IMR-90 (cell line): ENCODE data around the gene LRRFIP1. TPM values are rescaled to one million over a fixed set of nuclear protein-coding genes. Genes with fewer than 3 reads are reported as not detected.

ENCODE experiments used
- ATAC-seq: fragments of 200-7000 bp; cut with Tn5 transposase; 2 replicates; pipeline ENCODE4 v1.9.1; 2020; ENCODE audit warnings: low read depth, mild to moderate bottlenecking, moderate library complexity
- BruUV-seq: library from RNA; stranded (reverse); fragments of 400-500 nt; replicated peaks from 2 replicates; lab custom pipeline; 2021; lab: Mats Ljungman, UMichigan
- CTCF ChIA-PET: fragments of 300-600 bp; formaldehyde crosslinking; extraction: SDS; loops from one replicate; lab custom pipeline; 2021; ENCODE audit warnings: antibody characterized with exemption; lab: Yijun Ruan, JAX
- POLR2A ChIA-PET: fragments of 300-600 bp; sonication (Branson Sonifier 250); formaldehyde crosslinking; loops from one replicate; lab custom pipeline; 2022; ENCODE audit warnings: antibody characterized with exemption; ENCODE audit not compliant: unreplicated experiment; lab: Charles Lee
- DNase-seq: peaks from one replicate; pipeline ENCODE4 v3.0.0; 2013
- H2AFZ ChIP-seq: replicated peaks from 2 replicates; pipeline ENCODE3; 2013; ENCODE audit warnings: low read length, mild to moderate bottlenecking; ENCODE audit not compliant: poor library complexity
- H2AK5ac ChIP-seq: 2 replicates; pipeline ENCODE4 v1.6.1; 2013; ENCODE audit warnings: low read depth, low read length, inconsistent platforms
- H2AK9ac ChIP-seq: replicated peaks from 2 replicates; pipeline ENCODE3; 2013; ENCODE audit warnings: mild to moderate bottlenecking, low read depth, low read length, moderate library complexity; ENCODE audit not compliant: poor library complexity
- H2BK120ac ChIP-seq: 2 replicates; pipeline ENCODE4 v1.6.1; 2013; ENCODE audit warnings: low read depth, low read length, inconsistent platforms
- H2BK15ac ChIP-seq: 3 replicates; pipeline ENCODE4 v1.6.1; 2013; ENCODE audit warnings: low read depth, low read length, inconsistent platforms
- H2BK20ac ChIP-seq: 2 replicates; pipeline ENCODE4 v1.6.1; 2013; ENCODE audit warnings: low read depth, mild to moderate bottlenecking, inconsistent platforms, low read length, moderate library complexity
- H2BK5ac ChIP-seq: 2 replicates; pipeline ENCODE4 v1.6.1; 2013; ENCODE audit warnings: mild to moderate bottlenecking, low read depth, low read length, inconsistent platforms; ENCODE audit not compliant: poor library complexity, severe bottlenecking
- H3K14ac ChIP-seq: replicated peaks from 2 replicates; pipeline ENCODE4 v1.6.1; 2013; ENCODE audit warnings: low read depth, low read length, inconsistent platforms
- H3K18ac ChIP-seq: 2 replicates; pipeline ENCODE4 v1.6.1; 2013; ENCODE audit warnings: low read depth, low read length, control low read depth
- H3K23ac ChIP-seq: 2 replicates; pipeline ENCODE4 v1.6.1; 2013; ENCODE audit warnings: low read depth, low read length, inconsistent platforms
- H3K27ac ChIP-seq: 2 replicates; pipeline ENCODE4 v1.5.1; 2013; ENCODE audit warnings: mild to moderate bottlenecking, control low read depth, low read length; ENCODE audit not compliant: insufficient read depth
- H3K27me3 ChIP-seq: 2 replicates; pipeline ENCODE4 v1.6.1; 2013; ENCODE audit warnings: low read length; ENCODE audit not compliant: control insufficient read depth, insufficient read depth
- H3K36me3 ChIP-seq: 2 replicates; pipeline ENCODE4 v1.6.1; 2013; ENCODE audit warnings: low read length, mixed read lengths; ENCODE audit not compliant: control insufficient read depth, insufficient read depth
- H3K4ac ChIP-seq: 2 replicates; pipeline ENCODE4 v1.6.1; 2013; ENCODE audit warnings: low read depth, low read length, inconsistent platforms
- H3K4me1 ChIP-seq: 2 replicates; pipeline ENCODE4 v1.6.1; 2013; ENCODE audit warnings: low read length, mixed read lengths; ENCODE audit not compliant: control insufficient read depth, insufficient read depth
- H3K4me2 ChIP-seq: 2 replicates; pipeline ENCODE4 v1.6.1; 2013; ENCODE audit warnings: low read depth, mild to moderate bottlenecking, control low read depth, low read length, moderate library complexity
- H3K4me3 ChIP-seq: 2 replicates; pipeline ENCODE4 v1.5.1; 2013; ENCODE audit warnings: low read depth, mild to moderate bottlenecking, control low read depth, low read length, moderate library complexity; ENCODE audit not compliant: insufficient read depth
- H3K56ac ChIP-seq: 2 replicates; pipeline ENCODE4 v1.6.1; 2013; ENCODE audit warnings: low read length, inconsistent platforms; ENCODE audit not compliant: insufficient read depth; ENCODE audit errors: extremely low read depth
- H3K79me1 ChIP-seq, 2 experiments: 2 replicates each; pipeline ENCODE4 v1.6.1; 2013; ENCODE audit warnings: low read length in 2 of 2, inconsistent platforms in 1 of 2, low read depth in 1 of 2
- H3K9ac ChIP-seq: 2 replicates; pipeline ENCODE4 v1.6.1; 2013; ENCODE audit warnings: low read depth, low read length, control low read depth
- H3K9me1 ChIP-seq: 2 replicates; pipeline ENCODE4 v1.6.1; 2013; ENCODE audit warnings: low read length, inconsistent platforms; ENCODE audit not compliant: insufficient read depth
- H3K9me3 ChIP-seq: 2 replicates; pipeline ENCODE4 v1.6.1; 2013; ENCODE audit warnings: low read length; ENCODE audit not compliant: control insufficient read depth, insufficient read depth
- H4K20me1 ChIP-seq: 2 replicates; pipeline ENCODE4 v1.6.1; 2013; ENCODE audit warnings: low read length, inconsistent platforms; ENCODE audit not compliant: insufficient read depth
- H4K5ac ChIP-seq: 2 replicates; pipeline ENCODE4 v1.6.1; 2013; ENCODE audit warnings: mild to moderate bottlenecking, low read depth, low read length, control low read depth
- H4K8ac ChIP-seq, 2 experiments: 2 replicates each; pipeline ENCODE4 v1.6.1; 2013; ENCODE audit warnings: low read depth in 2 of 2, low read length in 2 of 2, control low read depth in 1 of 2, inconsistent platforms in 1 of 2
- H4K91ac ChIP-seq: 2 replicates; pipeline ENCODE4 v1.6.1; 2013; ENCODE audit warnings: low read depth, low read length, inconsistent platforms; ENCODE audit not compliant: insufficient read depth
- BHLHE40 ChIP-seq: fragments of 150-350 bp; IDR thresholded peaks from 2 replicates; pipeline ENCODE4 v1.6.1; 2016; ENCODE audit warnings: mild to moderate bottlenecking, low read depth, low read length
- CEBPB ChIP-seq: IDR thresholded peaks from 2 replicates; pipeline ENCODE4 v1.6.1; 2012; ENCODE audit warnings: low read depth, low read length, improper control_type of control experiment
- CHD1 ChIP-seq: IDR thresholded peaks from 2 replicates; pipeline ENCODE4 v1.6.1; 2012; ENCODE audit warnings: low read depth, low read length, improper control_type of control experiment
- FOS ChIP-seq: fragments of 150-350 bp; IDR thresholded peaks from 2 replicates; pipeline ENCODE4 v1.6.1; 2016; ENCODE audit warnings: low read depth, low read length
- MAFK ChIP-seq: IDR thresholded peaks from 2 replicates; pipeline ENCODE4 v1.6.1; 2012; ENCODE audit warnings: low read depth, low read length, improper control_type of control experiment
- MAZ ChIP-seq: IDR thresholded peaks from 2 replicates; pipeline ENCODE4 v1.6.1; 2012; ENCODE audit warnings: low read depth, mild to moderate bottlenecking, low read length, improper control_type of control experiment, moderate library complexity, borderline replicate concordance
- MXI1 ChIP-seq: IDR thresholded peaks from 2 replicates; pipeline ENCODE4 v1.6.1; 2012; ENCODE audit warnings: low read depth, mild to moderate bottlenecking, low read length, moderate library complexity, borderline replicate concordance
- POLR2A ChIP-seq: IDR thresholded peaks from 2 replicates; pipeline ENCODE4 v1.6.1; 2012; ENCODE audit warnings: mild to moderate bottlenecking, low read depth, low read length
- RCOR1 ChIP-seq: IDR thresholded peaks from 2 replicates; pipeline ENCODE4 v1.6.1; 2012; ENCODE audit warnings: mild to moderate bottlenecking, low read length, improper control_type of control experiment; ENCODE audit not compliant: insufficient replicate concordance
- RFX5 ChIP-seq: IDR thresholded peaks from 2 replicates; pipeline ENCODE4 v1.8.0; 2012; ENCODE audit warnings: low read depth, mild to moderate bottlenecking, low read length, moderate library complexity
- SMC3 ChIP-seq: fragments of 150-350 bp; IDR thresholded peaks from 2 replicates; pipeline ENCODE4 v1.6.1; 2016; ENCODE audit warnings: low read depth, mild to moderate bottlenecking, antibody characterized with exemption, low read length, moderate library complexity
- WGBS, 2 experiments: methylation state at CpG; one replicate each; pipeline versions ENCODE4 v1.1.5 to v1.1.7; 2013; ENCODE audit warnings: missing lambda C conversion rate in 2 of 2; ENCODE audit not compliant: insufficient read length in 1 of 2; ENCODE audit errors: extremely low coverage in 2 of 2; 5-methylcytosine and 5-hydroxymethylcytosine counted together
- dilution Hi-C: fragments of 300-500 bp; cut with HindIII; formaldehyde crosslinking; loops from one replicate; pipeline ENCODE4 v1.14.3; 2018; ENCODE audit warnings: low sequenced_read_pairs; ENCODE audit not compliant: unreplicated experiment
- in situ Hi-C: fragments of 300-500 bp; cut with MboI; formaldehyde crosslinking; loops from 3 replicates; pipeline ENCODE4 v1.14.3; 2019; ENCODE audit warnings: low sequenced_read_pairs, inconsistent platforms, mixed read lengths
- intact Hi-C: fragments of 100-400 bp; cut with micrococcal nuclease; formaldehyde crosslinking; loops from 2 replicates; pipeline ENCODE4 v1.10.0; 2022
- polyA plus RNA-seq, 3 experiments: library from polyadenylated mRNA; depleted of rRNA; stranded (reverse); fragments of >200 nt; gene quantifications; 2 replicates each; pipeline ENCODE4 v1.2.3, GENCODE V29; 2012; ENCODE audit warnings: low replicate concordance in 1 of 3
- total RNA-seq: library from RNA; depleted of rRNA; stranded (reverse); fragments of >200 nt; gene quantifications from 2 replicates; pipeline ENCODE4 v1.2.3, GENCODE V29; 2012
- TF ChIP-seq, protein P1 (sequence below): fragments of 150-350 bp; IDR thresholded peaks from 2 replicates; pipeline ENCODE4 v1.6.1; 2017; ENCODE audit warnings: mild to moderate bottlenecking, antibody characterized with exemption, low read length, low read depth
- TF ChIP-seq, protein P2 (sequence below): fragments of 150-350 bp; IDR thresholded peaks from 2 replicates; pipeline ENCODE4 v1.6.1; 2016; ENCODE audit warnings: low read depth, mild to moderate bottlenecking, low read length, moderate library complexity, borderline replicate concordance
- TF ChIP-seq, protein P3 (sequence below): conservative IDR thresholded peaks from 2 replicates; pipeline ENCODE4 v1.5.1; 2012; ENCODE audit warnings: mild to moderate bottlenecking, low read depth, low read length, improper control_type of control experiment

Gene LRRFIP1
- total and polyA plus RNA-seq, 2 of the 4 experiments (the other 2 are of a cell fraction), result 52.2 to 54.4 TPM

DNA sequence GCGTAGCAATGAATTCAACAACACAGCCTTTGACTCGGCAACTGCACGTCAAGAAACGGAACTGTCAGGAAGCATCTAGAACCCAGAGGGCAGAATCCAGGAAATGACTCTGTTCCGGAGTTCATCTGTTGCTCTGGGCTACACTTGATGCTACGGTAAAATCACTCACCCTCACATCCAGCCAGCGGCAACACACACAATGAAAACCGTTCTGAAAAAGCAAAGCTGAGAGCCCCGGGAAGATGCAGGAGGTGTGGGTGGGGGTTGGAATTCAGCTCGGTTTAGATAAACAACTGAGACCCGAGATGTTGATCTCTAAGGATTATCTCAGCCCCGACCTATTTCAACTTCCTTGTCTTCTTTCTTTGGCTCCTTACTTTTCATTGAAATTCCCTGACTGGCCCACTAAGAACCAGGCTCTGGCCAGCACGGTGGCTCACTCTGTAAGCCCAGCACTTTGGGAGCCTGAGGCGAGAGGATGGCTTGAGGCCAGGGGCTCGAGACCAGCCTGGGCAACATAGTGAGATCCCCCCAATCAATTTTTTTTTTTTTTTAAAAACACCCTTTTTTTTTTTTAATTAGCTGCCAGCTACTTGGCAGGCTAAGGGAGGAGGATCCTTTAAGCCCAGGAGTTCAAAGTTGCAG lies 23.5 kb upstream of the LRRFIP1 start:
- peak overlapping the region; percentile 75 for H3K4ac ChIP-seq
- H4K91ac ChIP-seq, result peak overlapping the region; percentile 82
- no peaks in the 10 kb centered on the region for H3K36me3 ChIP-seq
- H3K56ac ChIP-seq, result peak overlapping the region; percentile 20; the same call in 1 of the 2 replicates
- H3K27me3 ChIP-seq, result no peaks in the 10 kb centered on the region
- no peaks in the 10 kb centered on the region for H3K9me3 ChIP-seq
- H2BK120ac ChIP-seq, result peak overlapping the region; percentile 88
- H3K4me3 ChIP-seq, result no peak overlapping the region
- H4K5ac ChIP-seq, result peak overlapping the region; percentile 4
- H3K9me1 ChIP-seq, result peaks cover 9% of the 10 kb centered on the region; the same call in 1 of the 2 replicates
- H2AK5ac ChIP-seq, result peak overlapping the region; percentile 69; the same call in 1 of the 2 replicates
- H3K9ac ChIP-seq, result no peak overlapping the region; the same call in 1 of the 2 replicates
- BruUV-seq, result no TSS peak
- CTCF ChIA-PET, result interaction anchor here (1.0 kb wide), 2 partner anchors 22 to 83 kb away, joined by 4 read pairs; no protein-coding TSS in a partner anchor
- peaks cover 7% of the 10 kb centered on the region for H3K4me1 ChIP-seq
- peak overlapping the region; percentile 15; the same call in 1 of the 2 replicates for H3K27ac ChIP-seq
- H2BK5ac ChIP-seq, result peak overlapping the region; percentile 51
- peak overlapping the region; percentile 93 for H2AK9ac ChIP-seq
- 21% methylated on average over 3 of the region's 15 CpGs; no CpG with 5 or more reads in 1 of the 2 experiments for WGBS, 2 experiments
- DNase-seq (peak; percentile 80), ATAC-seq (peak; percentile 76)
- no peaks in the 10 kb centered on the region for H4K20me1 ChIP-seq
- H3K79me1 ChIP-seq, result no peaks in the 10 kb centered on the region
- in situ Hi-C loops (no loop called here), intact Hi-C loops (loop anchor here (5.0 kb wide), 1 partner anchor 138 kb away; no protein-coding TSS in a partner anchor), dilution Hi-C loops (no loop called here)
- peak overlapping the region; percentile 54 for H3K23ac ChIP-seq
- peak overlapping the region; percentile 90 for H2AFZ ChIP-seq
- peak overlapping the region; percentile 15 to 89; a peak in 3 of 4 replicates for H4K8ac ChIP-seq
- peak overlapping the region; percentile 75 for H3K14ac ChIP-seq
- peak overlapping the region; percentile 16 for H3K18ac ChIP-seq
- peak overlapping the region; percentile 93 for H2BK20ac ChIP-seq
- peak overlapping the region; percentile 62 for H3K4me2 ChIP-seq
- peak overlapping the region; percentile 72; the same call in 1 of the 3 replicates for H2BK15ac ChIP-seq
- POLR2A ChIA-PET, result interaction anchor here (0.6 kb wide), 1 partner anchor 39 kb away, joined by 7 read pairs; no protein-coding TSS in a partner anchor
- TF ChIP-seq BHLHE40, result no peak
- no peak for TF ChIP-seq RFX5
- TF ChIP-seq, protein P1, sequence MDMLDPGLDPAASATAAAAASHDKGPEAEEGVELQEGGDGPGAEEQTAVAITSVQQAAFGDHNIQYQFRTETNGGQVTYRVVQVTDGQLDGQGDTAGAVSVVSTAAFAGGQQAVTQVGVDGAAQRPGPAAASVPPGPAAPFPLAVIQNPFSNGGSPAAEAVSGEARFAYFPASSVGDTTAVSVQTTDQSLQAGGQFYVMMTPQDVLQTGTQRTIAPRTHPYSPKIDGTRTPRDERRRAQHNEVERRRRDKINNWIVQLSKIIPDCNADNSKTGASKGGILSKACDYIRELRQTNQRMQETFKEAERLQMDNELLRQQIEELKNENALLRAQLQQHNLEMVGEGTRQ, result no peak
- no peak for TF ChIP-seq MAZ
- no peak for TF ChIP-seq MAFK
- no peak for TF ChIP-seq FOS
- TF ChIP-seq SMC3, result no peak
- TF ChIP-seq, protein P2, sequence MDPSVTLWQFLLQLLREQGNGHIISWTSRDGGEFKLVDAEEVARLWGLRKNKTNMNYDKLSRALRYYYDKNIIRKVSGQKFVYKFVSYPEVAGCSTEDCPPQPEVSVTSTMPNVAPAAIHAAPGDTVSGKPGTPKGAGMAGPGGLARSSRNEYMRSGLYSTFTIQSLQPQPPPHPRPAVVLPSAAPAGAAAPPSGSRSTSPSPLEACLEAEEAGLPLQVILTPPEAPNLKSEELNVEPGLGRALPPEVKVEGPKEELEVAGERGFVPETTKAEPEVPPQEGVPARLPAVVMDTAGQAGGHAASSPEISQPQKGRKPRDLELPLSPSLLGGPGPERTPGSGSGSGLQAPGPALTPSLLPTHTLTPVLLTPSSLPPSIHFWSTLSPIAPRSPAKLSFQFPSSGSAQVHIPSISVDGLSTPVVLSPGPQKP, result no peak
- no peak for TF ChIP-seq RCOR1
- TF ChIP-seq CEBPB, result no peak
- no peak for TF ChIP-seq CHD1
- TF ChIP-seq, protein P3, sequence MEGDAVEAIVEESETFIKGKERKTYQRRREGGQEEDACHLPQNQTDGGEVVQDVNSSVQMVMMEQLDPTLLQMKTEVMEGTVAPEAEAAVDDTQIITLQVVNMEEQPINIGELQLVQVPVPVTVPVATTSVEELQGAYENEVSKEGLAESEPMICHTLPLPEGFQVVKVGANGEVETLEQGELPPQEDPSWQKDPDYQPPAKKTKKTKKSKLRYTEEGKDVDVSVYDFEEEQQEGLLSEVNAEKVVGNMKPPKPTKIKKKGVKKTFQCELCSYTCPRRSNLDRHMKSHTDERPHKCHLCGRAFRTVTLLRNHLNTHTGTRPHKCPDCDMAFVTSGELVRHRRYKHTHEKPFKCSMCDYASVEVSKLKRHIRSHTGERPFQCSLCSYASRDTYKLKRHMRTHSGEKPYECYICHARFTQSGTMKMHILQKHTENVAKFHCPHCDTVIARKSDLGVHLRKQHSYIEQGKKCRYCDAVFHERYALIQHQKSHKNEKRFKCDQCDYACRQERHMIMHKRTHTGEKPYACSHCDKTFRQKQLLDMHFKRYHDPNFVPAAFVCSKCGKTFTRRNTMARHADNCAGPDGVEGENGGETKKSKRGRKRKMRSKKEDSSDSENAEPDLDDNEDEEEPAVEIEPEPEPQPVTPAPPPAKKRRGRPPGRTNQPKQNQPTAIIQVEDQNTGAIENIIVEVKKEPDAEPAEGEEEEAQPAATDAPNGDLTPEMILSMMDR, result no peak
- TF ChIP-seq POLR2A, result no peak
- TF ChIP-seq MXI1, result no peak
